Measurements from ENCODE around the gene STAMBPL1.

The STAMBPL1 gene

GRCh38 chr10:88916986-88917385 lies 36.9 kb downstream of the STAMBPL1 start:
- in situ Hi-C loops (cut with MboI; ENCODE audit: low sequenced_read_pairs): no loop called here

GRCh38 chr10:88918191-88918905 lies 38.3 kb downstream of the STAMBPL1 start:
- in situ Hi-C loops (cut with MboI; ENCODE audit: low sequenced_read_pairs): no loop called here

- in situ Hi-C loops (cut with MboI; ENCODE audit: low sequenced_read_pairs): no loop called here
These were observed 39.0 kb downstream of the STAMBPL1 start for GRCh38 chr10:88919041-88919440.

GRCh38 chr10:88920198-88920597 lies 40.2 kb downstream of the STAMBPL1 start:
- in situ Hi-C loops (cut with MboI; ENCODE audit: low sequenced_read_pairs): no loop called here

- in situ Hi-C loops (cut with MboI; ENCODE audit: low sequenced_read_pairs): no loop called here
These were observed 41.0 kb downstream of the STAMBPL1 start for GRCh38 chr10:88920986-88921593.

- in situ Hi-C loops (cut with MboI; ENCODE audit: low sequenced_read_pairs): no loop called here
These were observed 42.0 kb downstream of the STAMBPL1 start for GRCh38 chr10:88922041-88922440.

GRCh38 chr10:88923520-88923919 lies 43.5 kb downstream of the STAMBPL1 start:
- in situ Hi-C loops (cut with MboI; ENCODE audit: low sequenced_read_pairs): no loop called here

- in situ Hi-C loops (cut with MboI; ENCODE audit: low sequenced_read_pairs): loop anchor here (25.0 kb wide), 1 partner anchor 286 kb away; the partner anchor contains the start of gene CH25H
These were observed 46.7 kb downstream of the STAMBPL1 start for GRCh38 chr10:88926566-88927415.

GRCh38 chr10:88927416-88927690 lies 47.3 kb downstream of the STAMBPL1 start:
- in situ Hi-C loops (cut with MboI; ENCODE audit: low sequenced_read_pairs): loop anchor here (25.0 kb wide), 1 partner anchor 285 kb away; the partner anchor contains the start of gene CH25H

GRCh38 chr10:88928254-88928653 lies 48.2 kb downstream of the STAMBPL1 start:
- in situ Hi-C loops (cut with MboI; ENCODE audit: low sequenced_read_pairs): loop anchor here (25.0 kb wide), 1 partner anchor 284 kb away; the partner anchor contains the start of gene CH25H

GRCh38 chr10:88931548-88931947 lies 51.5 kb downstream of the STAMBPL1 start:
- in situ Hi-C loops (cut with MboI; ENCODE audit: low sequenced_read_pairs): loop anchor here (10.0 to 25.0 kb wide), 2 partner anchors 97 to 281 kb away; partner anchors contain the start of gene CH25H

- in situ Hi-C loops (cut with MboI; ENCODE audit: low sequenced_read_pairs): loop anchor here (10.0 to 25.0 kb wide), 2 partner anchors 97 to 280 kb away; partner anchors contain the start of gene CH25H
These were observed 52.0 kb downstream of the STAMBPL1 start for GRCh38 chr10:88932029-88932428.

GRCh38 chr10:88932539-88933256 lies 52.7 kb downstream of the STAMBPL1 start:
- in situ Hi-C loops (cut with MboI; ENCODE audit: low sequenced_read_pairs): loop anchor here (10.0 to 25.0 kb wide), 2 partner anchors 98 to 280 kb away; partner anchors contain the start of gene CH25H

GRCh38 chr10:88933564-88933963 lies 53.5 kb downstream of the STAMBPL1 start:
- in situ Hi-C loops (cut with MboI; ENCODE audit: low sequenced_read_pairs): loop anchor here (10.0 to 25.0 kb wide), 2 partner anchors 99 to 279 kb away; partner anchors contain the start of gene CH25H

GRCh38 chr10:88934900-88935672 lies 55.0 kb downstream of the STAMBPL1 start:
- in situ Hi-C loops (cut with MboI; ENCODE audit: low sequenced_read_pairs): loop anchor here (10.0 to 25.0 kb wide), 2 partner anchors 100 to 277 kb away; partner anchors contain the start of gene CH25H

GRCh38 chr10:88936656-88937055 lies 56.6 kb downstream of the STAMBPL1 start:
- in situ Hi-C loops (cut with MboI; ENCODE audit: low sequenced_read_pairs): loop anchor here (10.0 to 25.0 kb wide), 2 partner anchors 102 to 276 kb away; partner anchors contain the start of gene CH25H

GRCh38 chr10:88938039-88938438 lies 58.0 kb downstream of the STAMBPL1 start:
- in situ Hi-C loops (cut with MboI; ENCODE audit: low sequenced_read_pairs): loop anchor here (10.0 to 25.0 kb wide), 2 partner anchors 103 to 274 kb away; partner anchors contain the start of gene CH25H

GRCh38 chr10:88938938-88939337 lies 58.9 kb downstream of the STAMBPL1 start:
- in situ Hi-C loops (cut with MboI; ENCODE audit: low sequenced_read_pairs): loop anchor here (10.0 to 25.0 kb wide), 2 partner anchors 104 to 273 kb away; partner anchors contain the start of gene CH25H

- in situ Hi-C loops (cut with MboI; ENCODE audit: low sequenced_read_pairs): loop anchor here (25.0 kb wide), 1 partner anchor 271 kb away; the partner anchor contains the start of gene CH25H
These were observed 61.0 kb downstream of the STAMBPL1 start for GRCh38 chr10:88941026-88941425.

Data from HL-60/S4 treated with retinoic acid at 250 ng/mL for 4 days and 3 days (cell line).